Hematopoietic multipotent progenitor cell treated with erythropoietin and hydrocortisone succinate and interleukin-3 and kit ligand, for 17 days (in vitro differentiated cells): ENCODE measurements around the gene MICOS13.

Experiments
- DNase-seq: peaks from one replicate; pipeline ENCODE4 v3.0.0-alpha.2; 2015; ENCODE audit warnings: low spot score

MICOS13 gene

GRCh38 chr19:5628461-5628860 lies 51.9 kb downstream of the MICOS13 start:
- DNase-seq = no peak
